Tongue (tissue), 2 donors: ENCODE data around the gene NARS2. TPM values are rescaled to one million over a fixed set of nuclear protein-coding genes. Genes with fewer than 3 reads are reported as not detected.
"Not testable (repeated sequence)": the region's sequence is repeated elsewhere in the genome, so short reads cannot be mapped to it uniquely, and the experiment has no call there.

ENCODE experiments used
- DNase-seq: peaks from one replicate; pipeline ENCODE4 v3.0.0-alpha.2; 2015
- total RNA-seq: library from RNA; depleted of rRNA; stranded (reverse); fragments of >200 nt; gene quantifications from one replicate; pipeline ENCODE4 v1.2.3, GENCODE V29; 2014

NARS2 gene
- total RNA-seq, 1 donor from 2014 or later = 27.8 TPM

GRCh38 chr11:78542007-78542406 is 32.7 kb downstream of the NARS2 start:
- no peak for DNase-seq

GRCh38 chr11:78541537-78541936 is 33.1 kb downstream of the NARS2 start:
- no peak for DNase-seq

GRCh38 chr11:78540256-78540655 is 34.4 kb downstream of the NARS2 start:
- DNase-seq = no peak

- DNase-seq = no peak
Observed at GRCh38 chr11:78539506-78539905, 35.2 kb downstream of the NARS2 start.

GRCh38 chr11:78536933-78537332 is 37.7 kb downstream of the NARS2 start:
- no peak for DNase-seq

GRCh38 chr11:78535920-78536319 is 38.7 kb downstream of the NARS2 start:
- DNase-seq = no peak

- no peak for DNase-seq
Observed at GRCh38 chr11:78535027-78535426, 39.6 kb downstream of the NARS2 start.

GRCh38 chr11:78533399-78533798 is 41.3 kb downstream of the NARS2 start:
- DNase-seq = no peak

GRCh38 chr11:78532991-78533390 is 41.7 kb downstream of the NARS2 start:
- DNase-seq = no peak

GRCh38 chr11:78526497-78527146 is 48.0 kb downstream of the NARS2 start:
- no peak for DNase-seq

- no peak for DNase-seq
Observed at GRCh38 chr11:78525720-78526119, 48.9 kb downstream of the NARS2 start.

- no peak for DNase-seq
Observed at GRCh38 chr11:78520230-78520629, 54.4 kb downstream of the NARS2 start.

GRCh38 chr11:78516281-78516680 is 58.4 kb downstream of the NARS2 start:
- no peak for DNase-seq

GRCh38 chr11:78514922-78515502 is 59.7 kb downstream of the NARS2 start:
- DNase-seq = no peak

- not testable (repeated sequence) for DNase-seq
Observed at GRCh38 chr11:78513085-78513484, 61.6 kb downstream of the NARS2 start.

GRCh38 chr11:78510597-78510996 is 64.1 kb downstream of the NARS2 start:
- no peak for DNase-seq

GRCh38 chr11:78510025-78510596 is 64.6 kb downstream of the NARS2 start:
- DNase-seq = no peak

GRCh38 chr11:78504708-78505107 is 70.0 kb downstream of the NARS2 start:
- DNase-seq = no peak

- DNase-seq = no peak
Observed at GRCh38 chr11:78504181-78504580, 70.5 kb downstream of the NARS2 start.

- no peak for DNase-seq
Observed at GRCh38 chr11:78499971-78500370, 74.7 kb downstream of the NARS2 start.

- no peak for DNase-seq
Observed at GRCh38 chr11:78497293-78497692, 77.4 kb downstream of the NARS2 start.

- peak; percentile 8 for DNase-seq
Observed at GRCh38 chr11:78493413-78493975, 81.2 kb downstream of the NARS2 start.

GRCh38 chr11:78492973-78493372 is 81.7 kb downstream of the NARS2 start:
- DNase-seq = no peak

GRCh38 chr11:78489184-78489583 is 85.5 kb downstream of the NARS2 start:
- no peak for DNase-seq
